OCI-LY3 (cell line): ENCODE data around the gene POLRMT.

Source experiments
- H2AFZ ChIP-seq: fragments of 200-600, 300-600 bp; shearing (Covaris generic); 2 replicates; pipeline ENCODE4 v1.6.0; 2014; ENCODE audit warnings: antibody characterized with exemption, low read depth, low read length
- H3K27ac ChIP-seq: fragments of 200-600, 300-600 bp; sonication (generic); 2 replicates; pipeline ENCODE4 v1.5.1; 2014; ENCODE audit warnings: mild to moderate bottlenecking, low read length, moderate library complexity, mixed read lengths
- H3K27me3 ChIP-seq: fragments of 200-600, 300-600 bp; sonication (generic); 2 replicates; pipeline ENCODE4 v1.6.1; 2014; ENCODE audit warnings: low read depth, low read length, mixed read lengths
- H3K36me3 ChIP-seq: fragments of 200-600, 300-600 bp; sonication (generic); replicated peaks from 2 replicates; pipeline ENCODE3; 2014; ENCODE audit warnings: low read depth, low read length, mixed read lengths
- H3K4me1 ChIP-seq: fragments of 300-600, 200-600 bp; sonication (generic); 2 replicates; pipeline ENCODE4 v1.6.1; 2014; ENCODE audit warnings: low read length, mixed read lengths
- H3K4me2 ChIP-seq: fragments of 200-600, 300-600 bp; sonication (generic); 2 replicates; pipeline ENCODE4 v1.6.1; 2014; ENCODE audit warnings: low read length, mixed read lengths
- H3K4me3 ChIP-seq: fragments of 300-600, 200-600 bp; sonication (generic); 2 replicates; pipeline ENCODE4 v1.5.1; 2014; ENCODE audit warnings: antibody characterized with exemption, mild to moderate bottlenecking, low read length, moderate library complexity
- H3K79me2 ChIP-seq: fragments of 300-600, 200-600 bp; shearing (Covaris generic); 2 replicates; pipeline ENCODE4 v1.6.1; 2014; ENCODE audit warnings: mild to moderate bottlenecking, low read length, mixed read lengths
- H3K9ac ChIP-seq: fragments of 300-600, 200-600 bp; shearing (Covaris generic); 2 replicates; pipeline ENCODE4 v1.6.0; 2014; ENCODE audit warnings: mild to moderate bottlenecking, low read length, moderate library complexity
- H3K9me3 ChIP-seq: fragments of 200-600, 300-600 bp; shearing (Covaris generic); 2 replicates; pipeline ENCODE4 v1.6.1; 2014; ENCODE audit warnings: low read length, mixed read lengths; ENCODE audit not compliant: insufficient read depth
- H4K20me1 ChIP-seq: fragments of 200-600, 300-600 bp; sonication (generic); 2 replicates; pipeline ENCODE4 v1.6.1; 2016; ENCODE audit warnings: low read length, mixed read lengths; ENCODE audit not compliant: insufficient read depth
- EZH2phosphoT487 ChIP-seq: fragments of 200-600 bp; shearing (Covaris generic); IDR thresholded peaks from 2 replicates; pipeline ENCODE4 v1.6.1; 2018; ENCODE audit warnings: antibody characterized with exemption, mixed run types, low read depth
- TF ChIP-seq, protein P1 (sequence below): fragments of 200-600, 300-600 bp; sonication (generic); IDR thresholded peaks from 2 replicates; pipeline ENCODE4 v1.5.1; 2014; ENCODE audit warnings: antibody characterized with exemption, low read length, low read depth

Gene POLRMT

DNA sequence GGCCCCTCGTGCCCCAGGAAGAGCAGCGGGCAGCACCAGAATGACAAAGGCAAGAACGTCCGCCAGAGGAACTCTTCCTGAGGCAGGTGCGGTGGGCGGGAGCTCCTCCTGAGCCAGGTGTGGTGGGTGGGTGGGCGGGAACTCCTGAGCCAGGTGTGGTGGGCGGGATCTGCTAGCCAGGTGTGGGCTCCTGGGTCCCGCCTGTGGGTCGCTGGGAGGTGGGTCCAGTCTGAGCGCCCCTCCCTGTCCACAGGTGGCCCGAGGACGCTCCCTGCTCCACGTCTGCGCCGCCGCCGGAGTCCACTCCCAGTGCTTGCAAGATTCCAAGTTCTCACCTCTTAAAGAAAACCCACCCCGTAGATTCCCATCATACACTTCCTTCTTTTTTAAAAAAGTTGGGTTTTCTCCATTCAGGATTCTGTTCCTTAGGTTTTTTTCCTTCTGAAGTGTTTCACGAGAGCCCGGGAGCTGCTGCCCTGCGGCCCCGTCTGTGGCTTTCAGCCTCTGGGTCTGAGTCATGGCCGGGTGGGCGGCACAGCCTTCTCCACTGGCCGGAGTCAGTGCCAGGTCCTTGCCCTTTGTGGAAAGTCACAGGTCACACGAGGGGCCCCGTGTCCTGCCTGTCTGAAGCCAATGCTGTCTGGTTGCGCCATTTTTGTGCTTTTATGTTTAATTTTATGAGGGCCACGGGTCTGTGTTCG is 50.7 kb downstream of the POLRMT start:
- no peak for TF ChIP-seq EZH2phosphoT487
- TF ChIP-seq, protein P1, sequence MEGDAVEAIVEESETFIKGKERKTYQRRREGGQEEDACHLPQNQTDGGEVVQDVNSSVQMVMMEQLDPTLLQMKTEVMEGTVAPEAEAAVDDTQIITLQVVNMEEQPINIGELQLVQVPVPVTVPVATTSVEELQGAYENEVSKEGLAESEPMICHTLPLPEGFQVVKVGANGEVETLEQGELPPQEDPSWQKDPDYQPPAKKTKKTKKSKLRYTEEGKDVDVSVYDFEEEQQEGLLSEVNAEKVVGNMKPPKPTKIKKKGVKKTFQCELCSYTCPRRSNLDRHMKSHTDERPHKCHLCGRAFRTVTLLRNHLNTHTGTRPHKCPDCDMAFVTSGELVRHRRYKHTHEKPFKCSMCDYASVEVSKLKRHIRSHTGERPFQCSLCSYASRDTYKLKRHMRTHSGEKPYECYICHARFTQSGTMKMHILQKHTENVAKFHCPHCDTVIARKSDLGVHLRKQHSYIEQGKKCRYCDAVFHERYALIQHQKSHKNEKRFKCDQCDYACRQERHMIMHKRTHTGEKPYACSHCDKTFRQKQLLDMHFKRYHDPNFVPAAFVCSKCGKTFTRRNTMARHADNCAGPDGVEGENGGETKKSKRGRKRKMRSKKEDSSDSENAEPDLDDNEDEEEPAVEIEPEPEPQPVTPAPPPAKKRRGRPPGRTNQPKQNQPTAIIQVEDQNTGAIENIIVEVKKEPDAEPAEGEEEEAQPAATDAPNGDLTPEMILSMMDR: no peak
- Histone ChIP-seq H2AFZ (no peak overlapping the region), H3K36me3 (peaks cover 38% of the 10 kb centered on the region), H3K4me2 (no peak overlapping the region), H3K27ac (no peak overlapping the region), H3K27me3 (no peaks in the 10 kb centered on the region), H3K4me1 (no peaks in the 10 kb centered on the region), H3K79me2 (peaks cover 29% of the 10 kb centered on the region), H3K4me3 (no peak overlapping the region), H3K9me3 (no peaks in the 10 kb centered on the region), H4K20me1 (peaks cover 44% of the 10 kb centered on the region), H3K9ac (no peak overlapping the region)

DNA sequence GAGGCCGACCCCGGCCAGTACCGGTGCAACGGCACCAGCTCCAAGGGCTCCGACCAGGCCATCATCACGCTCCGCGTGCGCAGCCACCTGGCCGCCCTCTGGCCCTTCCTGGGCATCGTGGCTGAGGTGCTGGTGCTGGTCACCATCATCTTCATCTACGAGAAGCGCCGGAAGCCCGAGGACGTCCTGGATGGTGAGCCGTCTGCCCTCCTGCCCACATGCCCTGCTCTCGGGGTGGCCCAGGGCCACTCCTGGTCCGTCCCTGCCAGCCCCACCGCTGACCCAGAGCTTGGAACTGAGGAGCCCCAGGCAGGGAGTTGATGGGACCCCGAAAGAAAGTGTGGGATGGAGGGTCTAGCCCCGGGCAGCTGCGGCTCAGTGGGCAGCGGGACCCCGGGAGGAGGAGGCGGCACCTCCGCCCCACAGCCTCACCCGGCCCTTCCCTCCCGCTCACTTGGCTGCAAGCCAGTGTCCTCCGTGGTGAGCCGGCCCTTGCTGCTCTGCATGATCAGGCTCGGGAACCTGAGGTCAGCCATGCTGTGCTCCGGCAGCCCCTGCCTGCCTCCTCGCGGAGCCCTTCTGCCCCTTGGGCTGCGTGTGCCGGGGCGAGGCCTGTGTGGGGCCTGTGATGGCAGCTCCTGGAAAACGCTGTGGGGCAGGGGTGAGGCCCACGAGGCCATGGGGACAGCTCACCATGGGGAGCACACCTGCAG is 51.8 kb downstream of the POLRMT start:
- Histone ChIP-seq H3K27ac (no peak overlapping the region), H3K4me3 (no peak overlapping the region), H3K9ac (no peak overlapping the region), H4K20me1 (peaks cover 55% of the 10 kb centered on the region), H3K79me2 (peaks cover 40% of the 10 kb centered on the region), H2AFZ (no peak overlapping the region), H3K4me2 (no peak overlapping the region), H3K27me3 (no peaks in the 10 kb centered on the region), H3K4me1 (no peaks in the 10 kb centered on the region), H3K36me3 (peaks cover 48% of the 10 kb centered on the region), H3K9me3 (no peaks in the 10 kb centered on the region)
- TF ChIP-seq, protein P1: no peak
- TF ChIP-seq EZH2phosphoT487: no peak

DNA sequence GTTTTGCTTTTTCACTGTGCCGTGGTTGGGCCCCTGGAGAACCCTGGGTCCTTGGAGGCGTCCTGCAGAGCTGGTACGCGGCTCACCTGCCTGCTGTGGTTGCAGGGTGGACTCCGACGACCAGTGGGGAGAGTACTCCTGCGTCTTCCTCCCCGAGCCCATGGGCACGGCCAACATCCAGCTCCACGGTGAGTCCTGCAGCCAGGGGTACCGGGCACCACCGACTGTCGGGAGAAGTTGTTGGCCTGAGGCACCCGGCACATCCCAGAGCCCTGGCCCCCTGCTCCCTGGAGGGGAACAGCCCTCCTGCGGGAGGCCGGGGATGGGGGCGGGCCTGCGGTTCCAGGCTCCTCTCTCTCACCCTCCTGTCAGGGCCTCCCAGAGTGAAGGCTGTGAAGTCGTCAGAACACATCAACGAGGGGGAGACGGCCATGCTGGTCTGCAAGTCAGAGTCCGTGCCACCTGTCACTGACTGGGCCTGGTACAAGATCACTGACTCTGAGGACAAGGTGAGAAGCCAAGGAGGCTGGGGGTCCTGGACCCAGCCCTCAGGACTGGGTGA is 53.0 kb downstream of the POLRMT start:
- Histone ChIP-seq H3K79me2 (peaks cover 52% of the 10 kb centered on the region), H2AFZ (no peak overlapping the region)

DNA sequence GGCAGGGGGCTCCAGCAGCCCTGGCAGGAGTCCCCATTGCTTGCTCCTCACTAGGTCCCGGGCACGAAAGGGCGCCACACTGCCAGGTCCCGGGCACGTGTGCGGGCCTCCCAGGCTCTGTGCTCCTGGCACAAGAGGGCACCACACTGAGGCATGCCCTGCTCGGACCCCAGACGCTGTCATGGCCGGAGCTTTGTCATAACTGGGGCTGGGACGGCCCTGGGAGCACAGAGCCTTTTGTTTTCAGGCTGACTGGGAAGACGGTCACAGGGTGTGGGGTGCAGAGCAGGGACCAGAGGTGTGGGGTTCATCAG is 53.5 kb downstream of the POLRMT start:
- H3K9ac ChIP-seq: no peak overlapping the region
- H3K4me3 ChIP-seq: no peak overlapping the region
- no peak overlapping the region for H2AFZ ChIP-seq
- no peaks in the 10 kb centered on the region for H3K27me3 ChIP-seq
- peaks cover 71% of the 10 kb centered on the region for H4K20me1 ChIP-seq
- peaks cover 5% of the 10 kb centered on the region for H3K4me1 ChIP-seq
- TF ChIP-seq, protein P1: no peak
- TF ChIP-seq EZH2phosphoT487: no peak
- peaks cover 58% of the 10 kb centered on the region for H3K79me2 ChIP-seq
- H3K9me3 ChIP-seq: no peaks in the 10 kb centered on the region
- peaks cover 53% of the 10 kb centered on the region for H3K36me3 ChIP-seq
- H3K27ac ChIP-seq: no peak overlapping the region
- no peak overlapping the region for H3K4me2 ChIP-seq

More for the DNA sequence above, 53.0 kb downstream of the POLRMT start:
- Histone ChIP-seq H3K4me1 (no peaks in the 10 kb centered on the region), H3K4me3 (no peak overlapping the region), H3K4me2 (no peak overlapping the region), H3K27ac (no peak overlapping the region), H4K20me1 (peaks cover 66% of the 10 kb centered on the region), H3K9ac (no peak overlapping the region), H3K36me3 (peaks cover 50% of the 10 kb centered on the region), H3K27me3 (no peaks in the 10 kb centered on the region), H3K9me3 (no peaks in the 10 kb centered on the region)
- TF ChIP-seq, protein P1: no peak
- no peak for TF ChIP-seq EZH2phosphoT487
